HG03558 (cell line): ENCODE data around the gene MTERF4.
"Not testable (repeated sequence)": the region's sequence is repeated elsewhere in the genome, so short reads cannot be mapped to it uniquely, and the experiment has no call there.

Source experiments
- ATAC-seq: cut with Tn5 transposase; IDR thresholded peaks from one replicate; pipeline ENCODE4 v1.9.1; 2021; ENCODE audit warnings: moderate number of reproducible peaks; ENCODE audit not compliant: unreplicated experiment; ENCODE audit errors: extremely low read depth

MTERF4 gene

GRCh38 chr2:241112046-241112445, 10.0 kb upstream of the MTERF4 start:
- no peak for ATAC-seq

- ATAC-seq = no peak
Measured at GRCh38 chr2:241111440-241111805, 9.3 kb upstream of the MTERF4 start.

GRCh38 chr2:241110607-241111439, 8.7 kb upstream of the MTERF4 start:
- ATAC-seq = no peak

GRCh38 chr2:241110089-241110606, 8.1 kb upstream of the MTERF4 start:
- ATAC-seq = no peak

- ATAC-seq = no peak
Measured at GRCh38 chr2:241109210-241110088, 7.4 kb upstream of the MTERF4 start.

GRCh38 chr2:241108271-241109209, 6.5 kb upstream of the MTERF4 start:
- ATAC-seq = no peak

- no peak for ATAC-seq
Measured at GRCh38 chr2:241107031-241107783, 5.1 kb upstream of the MTERF4 start.

GRCh38 chr2:241105641-241106040, 3.6 kb upstream of the MTERF4 start:
- ATAC-seq = no peak

GRCh38 chr2:241104611-241105010, 2.5 kb upstream of the MTERF4 start:
- not testable (repeated sequence) for ATAC-seq

GRCh38 chr2:241103176-241103595, 1.1 kb upstream of the MTERF4 start:
- ATAC-seq = no peak

- no peak for ATAC-seq
Measured at GRCh38 chr2:241099246-241099645, 2.8 kb downstream of the MTERF4 start.

- no peak for ATAC-seq
Measured at GRCh38 chr2:241096979-241097378, 5.1 kb downstream of the MTERF4 start.

- ATAC-seq = no peak
Measured at GRCh38 chr2:241095594-241096290, 6.3 kb downstream of the MTERF4 start.

GRCh38 chr2:241094924-241095420, 7.1 kb downstream of the MTERF4 start:
- ATAC-seq = no peak

GRCh38 chr2:241094172-241094571, 7.9 kb downstream of the MTERF4 start:
- ATAC-seq = no peak

GRCh38 chr2:241093133-241093781, 8.8 kb downstream of the MTERF4 start:
- not testable (repeated sequence) for ATAC-seq

GRCh38 chr2:241092677-241093076, 9.4 kb downstream of the MTERF4 start:
- no peak for ATAC-seq
